Uterus (tissue), 4 donors: ENCODE measurements around the gene ELANE. TPM values are rescaled to one million over a fixed set of nuclear protein-coding genes. Genes with fewer than 3 reads are reported as not detected.

ENCODE experiments used
- DNase-seq, 2 donors: peaks; one replicate each; pipeline ENCODE4 v3.0.0-alpha.2; 2019 to 2020
- H3K27ac ChIP-seq, 2 donors: fragments of 200-600 bp; sonication (generic); 1 replicate in 1 of 2; 2 replicates in 1 of 2; pipeline ENCODE4 v1.5.1; 2016 to 2018
- H3K27me3 ChIP-seq, 2 donors: fragments of 200-600 bp; sonication (generic); one replicate each; pipeline ENCODE4 v1.5.1; 2018 to 2019; ENCODE audit warnings: control low read depth in 1 of 2
- H3K36me3 ChIP-seq, 2 donors: fragments of 200-600 bp; sonication (generic); one replicate each; pipeline ENCODE4 v1.5.1; 2019; ENCODE audit warnings: control low read depth in 1 of 2
- H3K4me1 ChIP-seq, 2 donors: fragments of 200-600 bp; sonication (generic); one replicate each; pipeline ENCODE4 v1.5.1; 2018 to 2019; ENCODE audit warnings: control low read depth in 1 of 2
- H3K4me3 ChIP-seq, 2 donors: fragments of 200-600 bp; sonication (generic); 1 replicate in 1 of 2; 2 replicates in 1 of 2; pipeline ENCODE4 v1.5.1; 2018 to 2019; ENCODE audit warnings: mild to moderate bottlenecking in 1 of 2
- H3K9me3 ChIP-seq, 2 donors: fragments of 200-600 bp; sonication (generic); one replicate each; pipeline ENCODE4 v1.5.1; 2019; ENCODE audit warnings: control low read depth in 1 of 2
- POLR2A ChIP-seq, 2 donors: fragments of 450-650 bp; IDR thresholded peaks; one replicate each; pipeline ENCODE4 v1.6.1; 2016; ENCODE audit warnings: antibody characterized with exemption in 2 of 2, mild to moderate bottlenecking in 1 of 2, moderate library complexity in 1 of 2
- intact Hi-C: fragments of 100-400 bp; cut with DNase I; formaldehyde crosslinking; loops from one replicate; pipeline ENCODE4 v1.15.1; 2023; ENCODE audit warnings: low total_unique reads
- total RNA-seq, 4 donors: library from RNA; depleted of rRNA in 3 of 4; stranded (reverse); fragments of >200 nt in 3 of 4; gene quantifications; one replicate each; pipeline versions ENCODE4 v1.1.0 to v1.2.4, GENCODE V29; 2014 to 2023
- TF ChIP-seq, protein P1 (sequence below), 4 experiments: fragments of 200-600 bp in 2 of 4; fragments of 450-650 bp in 2 of 4; sonication (generic) in 2 of 4; IDR thresholded peaks; one replicate each; pipeline ENCODE4 v1.5.1; 2016 to 2019; ENCODE audit warnings: antibody characterized with exemption in 4 of 4, mild to moderate bottlenecking in 2 of 4, moderate library complexity in 1 of 4
- donor health status: DM: yes; HTN: yes; CAD: no.

The ELANE gene
- total RNA-seq, 4 donors from 2014 or later: 3.4 TPM; not detected in 3

DNA sequence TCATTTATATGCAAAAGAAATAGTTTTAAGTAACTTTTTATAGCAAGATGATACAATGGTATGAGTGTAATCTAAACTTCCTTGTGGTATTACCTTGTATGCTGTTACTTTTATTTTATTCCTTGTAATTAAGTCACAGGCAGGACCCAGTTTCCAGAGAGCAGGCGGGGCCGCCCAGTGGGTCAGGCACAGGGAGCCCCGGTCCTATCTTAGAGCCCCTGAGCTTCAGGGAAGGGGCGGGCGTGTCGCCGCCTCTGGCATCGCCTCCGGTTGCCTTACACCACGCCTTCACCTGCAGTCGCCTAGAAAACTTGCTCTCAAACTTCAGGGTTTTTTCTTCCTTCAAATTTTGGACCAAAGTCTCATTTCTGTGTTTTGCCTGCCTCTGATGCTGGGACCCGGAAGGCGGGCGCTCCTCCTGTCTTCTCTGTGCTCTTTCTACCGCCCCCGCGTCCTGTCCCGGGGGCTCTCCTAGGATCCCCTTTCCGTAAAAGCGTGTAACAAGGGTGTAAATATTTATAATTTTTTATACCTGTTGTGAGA is 40.5 kb upstream of the ELANE start:
- no peak for DNase-seq
- no peak overlapping the region for H3K27ac ChIP-seq
- H3K27me3 ChIP-seq: no peaks in the 10 kb centered on the region
- intact Hi-C loops: no loop called here
- TF ChIP-seq POLR2A (IDR thresholded peaks at IDR 0.05): no peak
- TF ChIP-seq, protein P1, sequence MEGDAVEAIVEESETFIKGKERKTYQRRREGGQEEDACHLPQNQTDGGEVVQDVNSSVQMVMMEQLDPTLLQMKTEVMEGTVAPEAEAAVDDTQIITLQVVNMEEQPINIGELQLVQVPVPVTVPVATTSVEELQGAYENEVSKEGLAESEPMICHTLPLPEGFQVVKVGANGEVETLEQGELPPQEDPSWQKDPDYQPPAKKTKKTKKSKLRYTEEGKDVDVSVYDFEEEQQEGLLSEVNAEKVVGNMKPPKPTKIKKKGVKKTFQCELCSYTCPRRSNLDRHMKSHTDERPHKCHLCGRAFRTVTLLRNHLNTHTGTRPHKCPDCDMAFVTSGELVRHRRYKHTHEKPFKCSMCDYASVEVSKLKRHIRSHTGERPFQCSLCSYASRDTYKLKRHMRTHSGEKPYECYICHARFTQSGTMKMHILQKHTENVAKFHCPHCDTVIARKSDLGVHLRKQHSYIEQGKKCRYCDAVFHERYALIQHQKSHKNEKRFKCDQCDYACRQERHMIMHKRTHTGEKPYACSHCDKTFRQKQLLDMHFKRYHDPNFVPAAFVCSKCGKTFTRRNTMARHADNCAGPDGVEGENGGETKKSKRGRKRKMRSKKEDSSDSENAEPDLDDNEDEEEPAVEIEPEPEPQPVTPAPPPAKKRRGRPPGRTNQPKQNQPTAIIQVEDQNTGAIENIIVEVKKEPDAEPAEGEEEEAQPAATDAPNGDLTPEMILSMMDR (IDR thresholded peaks at IDR 0.05): no peak
- H3K4me1 ChIP-seq: no peaks in the 10 kb centered on the region
- no peak overlapping the region for H3K4me3 ChIP-seq
- H3K36me3 ChIP-seq: no peaks in the 10 kb centered on the region
- H3K9me3 ChIP-seq: no peaks in the 10 kb centered on the region

DNA sequence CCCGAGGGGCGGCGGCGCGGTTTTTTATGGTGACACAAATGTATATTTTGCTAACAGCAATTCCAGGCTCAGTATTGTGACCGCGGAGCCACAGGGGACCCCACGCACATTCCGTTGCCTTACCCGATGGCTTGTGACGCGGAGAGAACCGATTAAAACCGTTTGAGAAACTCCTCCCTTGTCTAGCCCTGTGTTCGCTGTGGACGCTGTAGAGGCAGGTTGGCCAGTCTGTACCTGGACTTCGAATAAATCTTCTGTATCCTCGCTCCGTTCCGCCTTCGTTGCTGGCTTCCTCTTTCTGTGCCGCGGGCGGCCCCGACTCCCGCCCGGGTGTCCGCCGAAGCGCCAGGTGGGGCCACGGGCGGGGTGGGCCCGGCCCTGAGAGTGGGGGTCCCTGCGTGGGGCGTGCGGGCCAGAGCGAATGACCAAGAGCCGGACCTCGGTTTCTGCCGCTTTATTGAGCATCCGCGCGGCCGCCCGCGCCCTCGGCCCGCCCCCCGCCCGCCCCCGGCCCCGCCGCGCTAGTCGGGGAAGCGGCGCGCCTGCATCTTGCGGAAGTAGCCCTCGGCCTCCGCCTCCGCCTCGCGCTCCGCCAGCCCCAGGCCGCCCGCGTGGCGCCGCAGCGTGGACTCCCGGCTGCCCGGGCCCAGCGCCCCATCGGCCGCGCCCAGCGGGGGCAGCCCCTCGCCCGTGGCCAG is 39.9 kb upstream of the ELANE start:
- DNase-seq: no peak
- intact Hi-C loops: no loop called here
- no peaks in the 10 kb centered on the region for H3K9me3 ChIP-seq
- H3K4me1 ChIP-seq: no peaks in the 10 kb centered on the region
- TF ChIP-seq POLR2A (IDR thresholded peaks at IDR 0.05): no peak
- TF ChIP-seq, protein P1 (IDR thresholded peaks at IDR 0.05): no peak
- no peak overlapping the region for H3K27ac ChIP-seq
- H3K27me3 ChIP-seq: no peaks in the 10 kb centered on the region
- no peaks in the 10 kb centered on the region for H3K36me3 ChIP-seq
- no peak overlapping the region for H3K4me3 ChIP-seq

DNA sequence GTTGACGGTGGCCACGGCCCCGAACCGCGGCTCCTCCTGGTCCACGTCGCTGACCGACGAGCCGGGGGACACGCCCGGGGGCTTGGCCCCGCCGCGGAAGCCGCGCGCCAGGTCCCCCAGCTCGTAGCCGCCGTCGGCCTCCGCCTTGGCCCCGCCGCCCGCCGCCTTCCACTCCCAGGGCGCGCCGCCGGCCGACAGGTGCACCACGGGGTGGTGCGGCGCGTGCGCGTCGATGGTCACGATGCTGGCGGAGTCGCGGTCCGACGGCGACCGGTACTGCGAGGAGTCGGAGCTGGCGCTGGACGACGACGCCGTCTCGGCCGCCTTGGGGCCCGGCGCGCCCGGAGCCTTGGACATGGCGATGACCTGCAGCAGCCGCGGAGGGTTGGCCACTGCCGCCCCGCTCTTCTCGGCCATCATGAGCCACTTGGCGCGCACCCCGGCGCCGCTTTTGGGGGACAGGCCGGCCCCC is 39.3 kb upstream of the ELANE start:
- Histone ChIP-seq H3K4me1 (no peaks in the 10 kb centered on the region), H3K36me3 (no peaks in the 10 kb centered on the region), H3K27me3 (no peaks in the 10 kb centered on the region), H3K9me3 (no peaks in the 10 kb centered on the region), H3K4me3 (no peak overlapping the region), H3K27ac (no peak overlapping the region)
- TF ChIP-seq POLR2A (IDR thresholded peaks at IDR 0.05): no peak
- TF ChIP-seq, protein P1 (IDR thresholded peaks at IDR 0.05): no peak
- DNase-seq: no peak
- intact Hi-C loops: no loop called here

DNA sequence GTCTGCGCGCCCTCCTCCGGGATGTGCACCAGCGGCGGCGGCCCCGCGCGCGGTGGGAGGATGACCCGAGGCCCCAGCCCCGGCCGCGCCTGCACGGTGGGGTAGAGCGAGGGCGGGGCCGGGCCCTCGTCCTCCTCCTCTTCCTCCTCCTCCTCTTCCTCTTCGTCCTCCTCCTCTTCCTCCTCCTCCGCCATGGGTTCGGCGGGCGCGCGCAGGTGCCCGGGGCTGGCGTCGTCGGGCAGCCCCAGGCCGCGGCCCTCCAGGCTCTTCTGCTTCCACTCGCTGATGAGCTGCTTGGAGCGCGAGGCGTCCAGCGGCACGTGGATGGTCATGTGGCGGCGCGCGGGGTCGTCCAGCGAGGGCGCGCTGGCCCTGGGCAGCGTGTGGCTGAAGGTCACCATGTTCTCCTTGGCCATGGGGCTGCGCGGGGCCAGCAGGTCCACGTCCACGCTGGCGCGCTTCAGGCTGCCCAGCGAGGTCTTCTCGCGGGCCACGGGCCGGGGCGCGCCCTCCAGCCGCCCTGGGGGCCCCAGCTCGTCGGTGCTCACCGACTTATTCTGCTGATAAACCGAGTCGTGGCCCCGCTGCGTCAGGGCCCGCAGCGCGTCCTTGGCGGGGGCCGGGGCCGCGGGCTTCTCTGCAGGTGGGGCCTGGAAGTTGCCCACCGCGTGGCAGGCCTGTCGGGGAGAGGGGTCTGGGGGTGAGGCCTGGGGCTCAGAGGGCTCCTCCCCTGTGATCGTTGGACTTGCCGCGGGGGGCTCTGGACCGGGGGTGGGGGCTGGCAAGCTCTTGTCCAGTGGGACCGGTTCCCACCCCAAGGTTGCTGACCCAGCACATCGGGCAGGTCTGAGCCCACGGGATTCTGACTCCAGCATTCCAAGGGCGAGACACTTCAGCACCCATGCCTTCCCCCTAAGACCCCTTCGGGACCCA is 38.6 kb upstream of the ELANE start:
- no peaks in the 10 kb centered on the region for H3K4me1 ChIP-seq
- no peaks in the 10 kb centered on the region for H3K27me3 ChIP-seq
- TF ChIP-seq POLR2A (IDR thresholded peaks at IDR 0.05): no peak
- TF ChIP-seq, protein P1 (IDR thresholded peaks at IDR 0.05): no peak
- DNase-seq: no peak
- H3K9me3 ChIP-seq: no peaks in the 10 kb centered on the region
- no peak overlapping the region for H3K4me3 ChIP-seq
- no peak overlapping the region for H3K27ac ChIP-seq
- intact Hi-C loops: no loop called here
- no peaks in the 10 kb centered on the region for H3K36me3 ChIP-seq
